CD4-positive, alpha-beta T cell treated with Interleukin-17A for 4 hours (primary cell): Measurements from ENCODE around the gene SLC25A26.
"Not testable (repeated sequence)": the region's sequence is repeated elsewhere in the genome, so short reads cannot be mapped to it uniquely, and the experiment has no call there.

Source experiments
- DNase-seq: peaks from one replicate; pipeline ENCODE4 v3.0.0-alpha.2; 2020; ENCODE audit warnings: mixed read lengths

The SLC25A26 gene

GRCh38 chr3:66414846-66415245 is 194.0 kb downstream of the SLC25A26 start:
- DNase-seq: no peak

GRCh38 chr3:66415867-66416428 is 195.1 kb downstream of the SLC25A26 start:
- no peak for DNase-seq

GRCh38 chr3:66416556-66417304 is 195.9 kb downstream of the SLC25A26 start:
- DNase-seq: no peak

GRCh38 chr3:66418475-66418931 is 197.7 kb downstream of the SLC25A26 start:
- no peak for DNase-seq

- DNase-seq: no peak
Measured at GRCh38 chr3:66419036-66419435, 198.2 kb downstream of the SLC25A26 start.

GRCh38 chr3:66421144-66421543 is 200.3 kb downstream of the SLC25A26 start:
- DNase-seq: not testable (repeated sequence)

- not testable (repeated sequence) for DNase-seq
Measured at GRCh38 chr3:66421893-66422292, 201.1 kb downstream of the SLC25A26 start.

GRCh38 chr3:66423791-66424190 is 203.0 kb downstream of the SLC25A26 start:
- DNase-seq: no peak

GRCh38 chr3:66425032-66425431 is 204.2 kb downstream of the SLC25A26 start:
- no peak for DNase-seq

GRCh38 chr3:66425576-66426114 is 204.8 kb downstream of the SLC25A26 start:
- no peak for DNase-seq

GRCh38 chr3:66426135-66426534 is 205.3 kb downstream of the SLC25A26 start:
- no peak for DNase-seq

- DNase-seq: no peak
Measured at GRCh38 chr3:66427352-66427751, 206.6 kb downstream of the SLC25A26 start.

- no peak for DNase-seq
Measured at GRCh38 chr3:66427951-66428474, 207.2 kb downstream of the SLC25A26 start.
